Endometrial microvascular endothelial cells (primary cell): ENCODE data around the gene SMIM9. TPM values are rescaled to one million over a fixed set of nuclear protein-coding genes. Genes with fewer than 3 reads are reported as not detected.

Experiments
- in situ Hi-C: cut with HindIII; loops from 2 replicates; pipeline ENCODE4 v1.10.0; 2017; ENCODE audit warnings: low sequenced_read_pairs, low pct_unique_long_range_greater_than_20kb; ENCODE audit errors: inconsistent ontology term
- total RNA-seq: library from RNA; depleted of rRNA; stranded (reverse); fragments of >200 nt; gene quantifications from one replicate; pipeline ENCODE4 v1.2.3, GENCODE V29; 2015; ENCODE audit errors: inconsistent ontology term

The SMIM9 gene
- total RNA-seq, 1 donor from 2014 or later, result not detected

GRCh38 chrX:154791939-154792338 is 42.5 kb downstream of the SMIM9 start:
- in situ Hi-C loops, result no loop called here

GRCh38 chrX:154791467-154791866 is 43.0 kb downstream of the SMIM9 start:
- in situ Hi-C loops, result no loop called here

GRCh38 chrX:154785716-154786115 is 48.7 kb downstream of the SMIM9 start:
- in situ Hi-C loops, result no loop called here

- in situ Hi-C loops, result no loop called here
Measured at GRCh38 chrX:154784149-154784995, 50.1 kb downstream of the SMIM9 start.

- in situ Hi-C loops, result no loop called here
Measured at GRCh38 chrX:154780968-154781367, 53.5 kb downstream of the SMIM9 start.

GRCh38 chrX:154779261-154779660 is 55.2 kb downstream of the SMIM9 start:
- in situ Hi-C loops, result no loop called here

- in situ Hi-C loops, result no loop called here
Measured at GRCh38 chrX:154776753-154777152, 57.7 kb downstream of the SMIM9 start.

- in situ Hi-C loops, result no loop called here
Measured at GRCh38 chrX:154775419-154776349, 58.8 kb downstream of the SMIM9 start.

GRCh38 chrX:154774622-154775021 is 59.8 kb downstream of the SMIM9 start:
- in situ Hi-C loops, result no loop called here

Other genes starting within 250 kb of the SMIM9 start
- not detected for gene CTAG1A, start 249.5 kb downstream of the SMIM9 start, total RNA-seq
- gene CTAG1B, start 215.4 kb downstream of the SMIM9 start, total RNA-seq, result not detected
- gene CTAG2, start 181.1 kb downstream of the SMIM9 start, total RNA-seq, result not detected
- gene GAB3, start 83.6 kb downstream of the SMIM9 start, total RNA-seq, result 4.3 TPM
- 56.6 TPM for gene DKC1, start 71.8 kb downstream of the SMIM9 start, total RNA-seq
- 37.1 TPM for gene MPP1, start 29.2 kb downstream of the SMIM9 start, total RNA-seq
- 8.4 TPM for gene F8A1, start 51.7 kb upstream of the SMIM9 start, total RNA-seq
- gene F8, start 188.1 kb upstream of the SMIM9 start, total RNA-seq, result 0.28 TPM
- 41.6 TPM for gene FUNDC2, start 192.2 kb upstream of the SMIM9 start, total RNA-seq
- gene CMC4, start 236.5 kb upstream of the SMIM9 start, total RNA-seq, result 8.3 TPM
- 4.4 TPM for gene MTCP1, start 236.5 kb upstream of the SMIM9 start, total RNA-seq
- 11.1 TPM for gene BRCC3, start 236.8 kb upstream of the SMIM9 start, total RNA-seq